ENCODE results near the gene CDK5RAP2. TPM values are rescaled to one million over a fixed set of nuclear protein-coding genes. Genes with fewer than 3 reads are reported as not detected.

The CDK5RAP2 gene
- total RNA-seq, 2 experiments from 2014 or later = 76.0 to 81.6 TPM

DNA sequence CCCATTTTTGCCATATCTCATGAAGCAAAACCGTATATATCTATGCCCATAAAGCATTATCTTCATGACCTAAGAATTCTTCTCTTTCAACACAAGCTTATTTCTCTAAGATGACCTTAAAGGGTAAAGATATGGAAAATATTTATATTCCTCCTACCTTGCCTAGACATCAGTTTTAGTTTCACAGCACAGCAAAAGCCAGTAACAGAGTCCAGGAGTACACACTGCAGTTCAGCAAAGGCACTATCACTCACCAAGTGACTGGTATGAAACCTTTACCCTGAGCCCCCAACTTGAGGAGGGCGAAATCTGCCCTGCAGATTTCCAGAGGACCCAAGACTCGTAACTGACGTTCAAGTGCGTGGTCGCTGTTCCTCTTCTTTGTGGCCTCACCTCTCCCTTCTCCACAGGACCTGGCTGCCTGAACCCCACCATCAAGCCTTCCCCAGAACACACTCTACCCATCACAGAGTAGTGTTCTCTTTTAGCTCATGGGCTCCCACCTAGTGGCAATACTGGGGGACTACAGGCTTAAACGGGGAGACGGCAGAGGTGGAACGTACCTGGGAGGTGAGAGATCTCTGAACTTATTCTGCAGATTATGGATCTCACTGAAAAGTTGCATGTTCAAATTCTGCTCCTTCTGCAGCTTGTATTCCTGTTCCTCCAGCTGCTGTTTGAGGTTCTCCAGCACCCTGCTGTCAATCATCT is 141.0 kb downstream of the CDK5RAP2 start:
- Histone ChIP-seq H3K9me3 (ENCODE audit: low read length) (no peaks in the 10 kb centered on the region), H3K9me2 (ENCODE audit: insufficient read depth, low read length) (no peaks in the 10 kb centered on the region), H3K4me2 (ENCODE audit: low read length) (no peak overlapping the region), H3K4me3 (ENCODE audit: low read depth, low read length, poor library complexity, severe bottlenecking) (no peak overlapping the region), H2AFZ (ENCODE audit: low read length) (no peak overlapping the region), H3K4me1 (ENCODE audit: insufficient read depth, low read length, poor library complexity, severe bottlenecking) (no peaks in the 10 kb centered on the region), H3K79me2 (ENCODE audit: insufficient read depth, low read depth, low read length) (no peaks in the 10 kb centered on the region), H4K20me1 (ENCODE audit: insufficient read depth, low read length) (no peaks in the 10 kb centered on the region), H3K36me3 (ENCODE audit: insufficient read depth, low read length) (peaks cover 98% of the 10 kb centered on the region), H3K27ac (ENCODE audit: low read depth, low read length, poor library complexity, severe bottlenecking) (no peak overlapping the region)
- BruUV-seq (replicated peaks) = no TSS peak
- POLR2A ChIA-PET = interaction anchor here (1.3 kb wide), 1 partner anchor 38 kb away, joined by 3 read pairs; no protein-coding TSS in a partner anchor
- CTCF ChIA-PET (ENCODE audit: unreplicated experiment) = no interaction called here
- DNase-seq (ENCODE audit: low spot score) = peak; percentile 25
- intact Hi-C loops (cut with micrococcal nuclease; ENCODE audit: unreplicated experiment) = no loop called here
- TF ChIP-seq, protein P1, sequence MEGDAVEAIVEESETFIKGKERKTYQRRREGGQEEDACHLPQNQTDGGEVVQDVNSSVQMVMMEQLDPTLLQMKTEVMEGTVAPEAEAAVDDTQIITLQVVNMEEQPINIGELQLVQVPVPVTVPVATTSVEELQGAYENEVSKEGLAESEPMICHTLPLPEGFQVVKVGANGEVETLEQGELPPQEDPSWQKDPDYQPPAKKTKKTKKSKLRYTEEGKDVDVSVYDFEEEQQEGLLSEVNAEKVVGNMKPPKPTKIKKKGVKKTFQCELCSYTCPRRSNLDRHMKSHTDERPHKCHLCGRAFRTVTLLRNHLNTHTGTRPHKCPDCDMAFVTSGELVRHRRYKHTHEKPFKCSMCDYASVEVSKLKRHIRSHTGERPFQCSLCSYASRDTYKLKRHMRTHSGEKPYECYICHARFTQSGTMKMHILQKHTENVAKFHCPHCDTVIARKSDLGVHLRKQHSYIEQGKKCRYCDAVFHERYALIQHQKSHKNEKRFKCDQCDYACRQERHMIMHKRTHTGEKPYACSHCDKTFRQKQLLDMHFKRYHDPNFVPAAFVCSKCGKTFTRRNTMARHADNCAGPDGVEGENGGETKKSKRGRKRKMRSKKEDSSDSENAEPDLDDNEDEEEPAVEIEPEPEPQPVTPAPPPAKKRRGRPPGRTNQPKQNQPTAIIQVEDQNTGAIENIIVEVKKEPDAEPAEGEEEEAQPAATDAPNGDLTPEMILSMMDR (conservative IDR thresholded peaks at IDR 0.05; ENCODE audit: low read length) = peak; percentile 68
- TF ChIP-seq EZH2phosphoT487 (IDR thresholded peaks at IDR 0.05; ENCODE audit: borderline replicate concordance, low read depth, low read length) = no peak

GRCh38 chr9:120438111-120438510 is 141.9 kb downstream of the CDK5RAP2 start:
- CTCF ChIA-PET (ENCODE audit: unreplicated experiment) = no interaction called here
- Histone ChIP-seq H3K9me2 (ENCODE audit: insufficient read depth, low read length) (no peaks in the 10 kb centered on the region), H2AFZ (ENCODE audit: low read length) (no peak overlapping the region), H3K27ac (ENCODE audit: low read depth, low read length, poor library complexity, severe bottlenecking) (no peak overlapping the region), H3K36me3 (ENCODE audit: insufficient read depth, low read length) (peaks cover 94% of the 10 kb centered on the region), H3K4me2 (ENCODE audit: low read length) (no peak overlapping the region), H3K4me3 (ENCODE audit: low read depth, low read length, poor library complexity, severe bottlenecking) (no peak overlapping the region), H4K20me1 (ENCODE audit: insufficient read depth, low read length) (no peaks in the 10 kb centered on the region), H3K9me3 (ENCODE audit: low read length) (no peaks in the 10 kb centered on the region), H3K4me1 (ENCODE audit: insufficient read depth, low read length, poor library complexity, severe bottlenecking) (no peaks in the 10 kb centered on the region), H3K79me2 (ENCODE audit: insufficient read depth, low read depth, low read length) (no peaks in the 10 kb centered on the region)
- DNase-seq (ENCODE audit: low spot score) = no peak
- POLR2A ChIA-PET = interaction anchor here (1.3 to 1.4 kb wide), 2 partner anchors 16 to 39 kb away, joined by 3 read pairs; no protein-coding TSS in a partner anchor
- no TSS peak for BruUV-seq (replicated peaks)
- TF ChIP-seq, protein P1 (conservative IDR thresholded peaks at IDR 0.05; ENCODE audit: low read length) = no peak
- TF ChIP-seq EZH2phosphoT487 (IDR thresholded peaks at IDR 0.05; ENCODE audit: borderline replicate concordance, low read depth, low read length) = no peak
- intact Hi-C loops (cut with micrococcal nuclease; ENCODE audit: unreplicated experiment) = no loop called here

- Histone ChIP-seq H3K9me2 (ENCODE audit: insufficient read depth, low read length) (no peaks in the 10 kb centered on the region), H3K4me3 (ENCODE audit: low read depth, low read length, poor library complexity, severe bottlenecking) (no peak overlapping the region), H3K79me2 (ENCODE audit: insufficient read depth, low read depth, low read length) (no peaks in the 10 kb centered on the region), H3K4me2 (ENCODE audit: low read length) (no peak overlapping the region), H3K36me3 (ENCODE audit: insufficient read depth, low read length) (peaks cover 90% of the 10 kb centered on the region), H3K9me3 (ENCODE audit: low read length) (no peaks in the 10 kb centered on the region), H4K20me1 (ENCODE audit: insufficient read depth, low read length) (no peaks in the 10 kb centered on the region), H3K4me1 (ENCODE audit: insufficient read depth, low read length, poor library complexity, severe bottlenecking) (no peaks in the 10 kb centered on the region), H3K27ac (ENCODE audit: low read depth, low read length, poor library complexity, severe bottlenecking) (no peak overlapping the region), H2AFZ (ENCODE audit: low read length) (no peak overlapping the region)
- CTCF ChIA-PET (ENCODE audit: unreplicated experiment) = no interaction called here
- TF ChIP-seq, protein P1 (conservative IDR thresholded peaks at IDR 0.05; ENCODE audit: low read length) = no peak
- no peak for TF ChIP-seq EZH2phosphoT487 (IDR thresholded peaks at IDR 0.05; ENCODE audit: borderline replicate concordance, low read depth, low read length)
- intact Hi-C loops (cut with micrococcal nuclease; ENCODE audit: unreplicated experiment) = no loop called here
- no TSS peak for BruUV-seq (replicated peaks)
- POLR2A ChIA-PET = interaction anchor here (1.4 kb wide), 1 partner anchor 15 kb away, joined by 3 read pairs; no protein-coding TSS in a partner anchor
- no peak for DNase-seq (ENCODE audit: low spot score)
Observed at GRCh38 chr9:120436983-120437475, 142.9 kb downstream of the CDK5RAP2 start.

Data from OCI-LY7 (cell line).